HEK293T (cell line): ENCODE data around the gene FGD5.

Experiments used
- CTCF ChIA-PET: fragments of 350-600 bp; formaldehyde crosslinking; extraction: SDS; loops from one replicate; lab custom pipeline; 2021; ENCODE audit warnings: antibody characterized with exemption, inconsistent platforms; lab: Yijun Ruan, JAX
- POLR2A ChIA-PET: fragments of 350-600 bp; formaldehyde crosslinking; extraction: SDS; loops from one replicate; lab custom pipeline; 2020; ENCODE audit warnings: antibody characterized with exemption, inconsistent platforms; lab: Yijun Ruan, JAX
- DNase-seq: peaks from one replicate; pipeline ENCODE4 v3.0.0; 2012; ENCODE audit warnings: mixed read lengths; ENCODE audit errors: extremely low spot score
- ARNT ChIP-seq: fragments of 450-650 bp; IDR thresholded peaks from 2 replicates; pipeline ENCODE4 v1.6.1; 2017; ENCODE audit warnings: mild to moderate bottlenecking
- BHLHE40 ChIP-seq: fragments of 450-650 bp; IDR thresholded peaks from 2 replicates; pipeline ENCODE4 v1.6.1; 2016; ENCODE audit warnings: mild to moderate bottlenecking, moderate library complexity, borderline replicate concordance
- CTBP1 ChIP-seq: fragments of 450-650 bp; IDR thresholded peaks from 2 replicates; pipeline ENCODE4 v1.6.1; 2016; ENCODE audit warnings: borderline replicate concordance
- ELF4 ChIP-seq: fragments of 450-650 bp; IDR thresholded peaks from 2 replicates; pipeline ENCODE4 v1.6.1; 2017; ENCODE audit warnings: antibody characterized with exemption
- FOXA1 ChIP-seq: fragments of 450-650 bp; IDR thresholded peaks from 2 replicates; pipeline ENCODE4 v1.6.1; 2016; ENCODE audit warnings: mild to moderate bottlenecking
- FOXK2 ChIP-seq: fragments of 450-650 bp; IDR thresholded peaks from 2 replicates; pipeline ENCODE4 v1.6.1; 2016; ENCODE audit warnings: mild to moderate bottlenecking
- FOXM1 ChIP-seq: fragments of 450-650 bp; IDR thresholded peaks from 2 replicates; pipeline ENCODE4 v1.6.1; 2017; ENCODE audit warnings: mild to moderate bottlenecking, borderline replicate concordance
- HDGF ChIP-seq: fragments of 450-650 bp; IDR thresholded peaks from 2 replicates; pipeline ENCODE4 v1.6.1; 2017; ENCODE audit warnings: antibody characterized with exemption, borderline replicate concordance
- L3MBTL2 ChIP-seq: fragments of 450-650 bp; conservative IDR thresholded peaks from 2 replicates; pipeline ENCODE4 v1.6.1; 2016; ENCODE audit warnings: mild to moderate bottlenecking
- LEF1 ChIP-seq: fragments of 450-650 bp; IDR thresholded peaks from 2 replicates; pipeline ENCODE4 v1.6.1; 2017; ENCODE audit warnings: mild to moderate bottlenecking, borderline replicate concordance
- NFRKB ChIP-seq: fragments of 450-650 bp; IDR thresholded peaks from 2 replicates; pipeline ENCODE4 v1.6.1; 2016; ENCODE audit warnings: mild to moderate bottlenecking, moderate library complexity
- SP1 ChIP-seq: fragments of 450-650 bp; IDR thresholded peaks from 2 replicates; pipeline ENCODE4 v1.6.1; 2017
- SUZ12 ChIP-seq: fragments of 450-650 bp; IDR thresholded peaks from 2 replicates; pipeline ENCODE4 v1.6.1; 2016; ENCODE audit warnings: mild to moderate bottlenecking
- TARDBP ChIP-seq: fragments of 450-650 bp; IDR thresholded peaks from 2 replicates; pipeline ENCODE4 v1.6.1; 2016
- ZNF384 ChIP-seq: fragments of 450-650 bp; IDR thresholded peaks from 2 replicates; pipeline ENCODE4 v1.6.1; 2016
- TF ChIP-seq, protein P1 (sequence below): fragments of 450-650 bp; IDR thresholded peaks from 2 replicates; pipeline ENCODE4 v1.6.1; 2016

Gene FGD5

DNA sequence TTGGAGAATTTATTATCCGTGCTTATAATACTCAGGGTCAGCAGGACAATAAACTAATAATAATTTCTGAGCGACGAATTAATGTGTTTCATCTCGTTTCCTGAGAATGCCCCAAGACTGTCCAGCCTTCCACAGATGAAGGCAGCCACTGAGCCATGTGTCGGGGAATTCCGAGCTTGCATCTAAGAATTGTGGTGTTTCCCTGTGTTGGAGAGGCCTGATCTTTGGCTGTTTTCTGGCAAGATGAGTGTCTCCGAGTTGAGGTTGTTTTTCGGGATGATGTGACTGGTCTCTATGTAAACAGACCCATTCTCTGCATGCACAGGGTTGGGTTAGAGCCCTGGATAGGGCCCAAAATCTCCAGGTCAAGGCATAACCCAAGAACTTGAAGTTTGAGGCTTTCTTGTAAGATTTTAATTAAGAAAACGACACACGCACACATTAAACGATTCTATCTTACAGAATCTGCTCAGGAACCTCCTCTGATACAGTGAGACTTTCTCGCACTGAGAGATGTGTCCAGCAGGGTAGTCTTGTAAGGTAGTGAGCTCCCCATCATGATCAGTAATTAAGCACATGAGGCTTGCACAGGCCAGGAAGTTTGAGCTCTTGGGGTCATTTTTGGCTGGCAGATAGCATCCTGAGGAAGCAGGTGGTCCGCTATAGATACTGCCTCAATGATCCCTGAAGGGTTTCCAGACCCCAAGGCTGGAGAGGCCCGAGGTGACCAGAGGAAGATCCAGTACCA is 14.4 kb downstream of the FGD5 start:
- no peak for TF ChIP-seq BHLHE40
- TF ChIP-seq LEF1: no peak
- TF ChIP-seq, protein P1, sequence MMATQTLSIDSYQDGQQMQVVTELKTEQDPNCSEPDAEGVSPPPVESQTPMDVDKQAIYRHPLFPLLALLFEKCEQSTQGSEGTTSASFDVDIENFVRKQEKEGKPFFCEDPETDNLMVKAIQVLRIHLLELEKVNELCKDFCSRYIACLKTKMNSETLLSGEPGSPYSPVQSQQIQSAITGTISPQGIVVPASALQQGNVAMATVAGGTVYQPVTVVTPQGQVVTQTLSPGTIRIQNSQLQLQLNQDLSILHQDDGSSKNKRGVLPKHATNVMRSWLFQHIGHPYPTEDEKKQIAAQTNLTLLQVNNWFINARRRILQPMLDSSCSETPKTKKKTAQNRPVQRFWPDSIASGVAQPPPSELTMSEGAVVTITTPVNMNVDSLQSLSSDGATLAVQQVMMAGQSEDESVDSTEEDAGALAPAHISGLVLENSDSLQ: no peak
- no peak for TF ChIP-seq SUZ12
- TF ChIP-seq FOXA1: no peak
- TF ChIP-seq L3MBTL2: no peak
- no peak for TF ChIP-seq TARDBP
- no peak for TF ChIP-seq ARNT
- no peak for TF ChIP-seq FOXM1
- TF ChIP-seq FOXK2: no peak
- no peak for TF ChIP-seq SP1
- TF ChIP-seq ZNF384: no peak
- no peak for TF ChIP-seq CTBP1
- ChIA-PET POLR2A (no interaction called here), CTCF (interaction anchor here (0.7 kb wide), 1 partner anchor 93 kb away, joined by 4 read pairs; no protein-coding TSS in a partner anchor)
- DNase-seq: no peak

DNA sequence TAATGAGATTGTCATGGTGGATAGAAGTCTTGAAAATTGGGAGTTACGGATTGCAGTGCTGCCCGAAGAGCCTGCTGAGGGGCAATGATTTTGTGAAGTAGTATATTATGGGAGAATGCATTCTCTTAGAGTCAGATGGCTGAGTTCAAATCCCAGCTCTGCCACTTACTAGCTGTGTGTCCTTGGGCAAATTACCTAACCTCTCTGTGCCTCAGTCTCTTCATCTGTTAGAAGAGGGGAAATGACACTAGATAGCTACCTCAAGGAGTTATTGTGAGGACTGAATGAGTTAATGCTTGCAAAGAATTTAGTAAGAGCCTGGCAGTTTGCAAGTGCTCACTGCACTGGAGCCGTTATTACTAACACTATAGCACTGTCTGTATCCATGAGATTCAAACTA is 15.4 kb downstream of the FGD5 start:
- TF ChIP-seq CTBP1 (no peak), TARDBP (no peak), BHLHE40 (no peak), ZNF384 (no peak), ARNT (no peak)
- ChIA-PET CTCF (no interaction called here), POLR2A (interaction anchor here (1.0 kb wide), 1 partner anchor 182 kb away, joined by 3 read pairs; the partner anchor contains the start of gene CCDC174)
- DNase-seq: no peak

DNA sequence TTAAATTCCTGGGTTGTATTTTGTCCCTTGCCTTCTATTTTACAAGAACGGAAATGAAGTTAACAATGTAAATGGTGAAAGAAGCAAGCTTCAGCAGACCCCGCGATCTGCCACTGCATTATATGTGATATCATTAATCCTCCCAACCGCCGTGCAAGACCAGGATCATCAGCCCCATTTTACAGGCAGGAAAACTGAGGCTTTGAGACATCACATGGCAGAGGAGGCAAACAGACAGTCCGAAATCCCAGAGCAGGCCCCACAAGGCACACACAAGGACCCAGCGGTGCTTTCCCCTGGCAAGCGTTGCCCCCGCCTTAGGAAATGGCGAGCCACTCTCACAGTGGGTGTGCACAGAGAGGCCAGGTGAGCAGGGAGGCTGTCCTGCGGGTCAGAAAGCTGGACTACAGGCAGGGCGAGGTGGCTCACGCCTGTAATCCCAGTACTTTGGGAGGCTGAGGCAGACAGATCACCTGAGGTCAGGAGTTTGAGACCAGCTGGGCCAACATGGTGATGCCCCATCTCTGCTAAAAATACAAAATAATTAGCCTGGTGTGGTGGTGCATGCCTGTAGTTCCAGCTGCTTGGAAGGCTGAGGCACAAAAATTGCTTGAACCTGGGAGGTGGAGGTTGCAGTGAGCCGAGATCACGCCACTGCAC is 16.2 kb downstream of the FGD5 start:
- TF ChIP-seq LEF1: no peak
- no peak for TF ChIP-seq NFRKB
- no peak for TF ChIP-seq ARNT
- TF ChIP-seq BHLHE40: no peak
- no peak for TF ChIP-seq SP1
- no peak for TF ChIP-seq FOXA1
- TF ChIP-seq FOXM1: no peak
- TF ChIP-seq SUZ12: no peak
- no peak for TF ChIP-seq TARDBP
- no peak for DNase-seq
- POLR2A ChIA-PET: no interaction called here
- CTCF ChIA-PET: no interaction called here

DNA sequence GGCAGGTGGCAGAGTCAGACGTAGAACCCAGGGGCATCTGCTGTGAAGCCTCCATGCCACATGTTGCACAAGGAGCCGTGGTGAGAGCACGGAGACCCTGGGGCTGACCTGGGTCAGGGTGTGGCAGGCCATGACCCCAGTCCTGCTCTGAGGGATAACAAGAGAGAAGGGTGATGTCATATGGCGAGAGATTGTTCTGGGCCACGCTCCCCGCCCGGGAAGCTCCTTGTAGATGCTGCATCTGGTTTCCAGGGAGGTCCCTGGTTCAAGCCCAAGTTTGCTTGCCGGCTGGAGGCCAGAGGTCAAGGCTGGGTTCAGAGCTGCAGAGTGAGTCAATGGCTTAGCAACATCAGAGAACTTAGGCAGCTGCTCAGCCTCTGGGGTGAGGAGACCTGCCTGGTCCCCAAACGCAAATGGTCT is 17.3 kb downstream of the FGD5 start:
- no peak for DNase-seq
- POLR2A ChIA-PET: no interaction called here
- CTCF ChIA-PET: no interaction called here
- TF ChIP-seq ZNF384: no peak

DNA sequence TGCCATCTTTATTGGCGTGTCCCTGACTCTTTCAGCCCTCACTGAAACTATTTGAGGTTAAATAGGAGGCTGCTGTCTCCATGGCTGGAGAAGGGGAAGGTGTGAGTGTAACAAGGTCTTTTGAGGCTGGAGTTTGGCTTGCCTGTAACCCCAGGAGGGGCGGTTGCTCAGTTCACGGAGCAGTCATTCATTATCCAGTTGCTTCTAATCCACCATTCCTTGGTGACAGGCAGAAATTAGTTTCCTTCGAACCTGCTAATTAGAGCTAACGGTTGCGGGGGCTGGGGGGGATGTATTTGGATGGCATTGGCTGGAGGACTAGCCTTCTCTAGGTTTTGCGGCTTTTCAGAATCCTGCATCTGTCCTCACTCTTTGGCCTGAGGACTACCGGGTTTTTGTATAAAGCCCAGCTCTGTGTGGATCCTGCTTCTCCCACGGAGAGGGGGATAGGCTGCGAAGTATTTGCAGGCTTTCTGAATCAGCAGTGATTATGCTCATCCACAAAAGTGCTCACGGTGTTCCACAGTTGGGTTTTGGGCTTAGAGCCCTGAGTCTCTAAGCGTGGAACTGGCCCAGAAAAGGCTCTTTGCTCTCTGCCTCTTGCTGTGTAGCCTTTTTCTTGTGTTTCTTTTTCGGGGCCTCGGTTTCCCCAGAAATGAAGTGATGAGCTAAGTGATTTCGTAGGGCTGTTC is 18.6 kb downstream of the FGD5 start:
- DNase-seq: no peak
- POLR2A ChIA-PET: no interaction called here
- CTCF ChIA-PET: interaction anchor here (0.6 kb wide), 1 partner anchor 9 kb away, joined by 4 read pairs; no protein-coding TSS in a partner anchor
- TF ChIP-seq ZNF384: no peak

DNA sequence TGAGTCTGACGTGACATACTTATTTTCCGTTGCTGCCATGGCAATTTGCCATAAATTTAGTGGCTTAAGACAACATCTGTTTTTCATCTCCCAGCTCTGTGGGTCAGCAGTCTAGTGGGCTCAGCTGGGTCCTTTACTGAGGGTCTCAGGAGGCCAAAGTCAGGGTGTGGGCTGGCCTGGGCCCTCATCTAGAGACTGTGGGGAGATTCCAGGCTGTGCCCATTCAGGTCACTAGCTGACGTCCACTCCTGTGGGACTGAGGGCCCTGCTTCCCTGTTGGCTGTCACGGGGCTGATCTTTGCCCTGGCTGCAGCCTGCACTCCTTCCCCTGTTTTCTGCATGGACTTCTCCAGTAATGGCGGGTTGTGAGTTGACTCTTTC is 19.1 kb downstream of the FGD5 start:
- no peak for TF ChIP-seq CTBP1
- TF ChIP-seq BHLHE40: no peak
- no peak for DNase-seq
- POLR2A ChIA-PET: no interaction called here
- CTCF ChIA-PET: no interaction called here

DNA sequence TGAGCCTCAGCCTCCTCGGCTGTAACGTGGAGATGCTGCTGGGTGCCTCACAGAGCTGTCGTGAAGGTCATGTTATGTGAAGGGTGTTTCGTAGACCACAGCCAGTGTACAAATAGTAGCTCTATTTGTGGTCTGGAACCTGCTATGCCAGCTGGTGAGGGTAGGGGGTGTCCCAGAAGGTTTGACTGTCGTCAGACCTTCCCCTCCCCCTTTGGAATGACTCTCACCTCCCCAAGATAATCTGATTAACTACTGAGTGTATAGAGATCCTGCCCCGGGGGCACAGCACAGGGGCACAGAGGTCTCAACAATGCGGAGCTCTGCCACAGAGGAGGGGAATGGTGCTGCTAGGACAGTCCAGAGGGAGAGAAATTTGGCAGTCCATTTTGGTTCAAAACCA is 20.5 kb downstream of the FGD5 start:
- TF ChIP-seq FOXA1: no peak
- no peak for TF ChIP-seq CTBP1
- TF ChIP-seq ZNF384: no peak
- TF ChIP-seq NFRKB: no peak
- TF ChIP-seq FOXK2: no peak
- no peak for TF ChIP-seq FOXM1
- no peak for TF ChIP-seq HDGF
- TF ChIP-seq SP1: no peak
- TF ChIP-seq BHLHE40: no peak
- no peak for TF ChIP-seq L3MBTL2
- TF ChIP-seq, protein P1: no peak
- TF ChIP-seq TARDBP: no peak
- no peak for TF ChIP-seq LEF1
- TF ChIP-seq ELF4: no peak
- TF ChIP-seq ARNT: no peak
- TF ChIP-seq SUZ12: no peak
- DNase-seq: no peak
- CTCF ChIA-PET: interaction anchor here (0.5 to 1.2 kb wide), 3 partner anchors 8 to 17 kb away, joined by 3 read pairs; no protein-coding TSS in a partner anchor
- POLR2A ChIA-PET: no interaction called here
